HepG2 (cell line): ENCODE results near the gene FIBP. TPM values are rescaled to one million over a fixed set of nuclear protein-coding genes. Genes with fewer than 3 reads are reported as not detected.

Experiments used
- CREB3 ChIP-seq: sonication (generic); formaldehyde crosslinking; IDR thresholded peaks from 2 replicates; pipeline ENCODE4 v1.5.0; 2020; ENCODE audit warnings: missing genetic modification reagents
- DMTF1 ChIP-seq: sonication (generic); formaldehyde crosslinking; IDR thresholded peaks from 2 replicates; pipeline ENCODE4 v1.4.0; 2020; ENCODE audit warnings: mild to moderate bottlenecking, missing genetic modification reagents
- ELF1 ChIP-seq: sonication (generic); formaldehyde crosslinking; IDR thresholded peaks from 2 replicates; pipeline ENCODE4 v1.4.0; 2020; ENCODE audit warnings: missing genetic modification reagents
- ETV5 ChIP-seq: IDR thresholded peaks from 2 replicates; pipeline ENCODE4 v1.6.1; 2018; ENCODE audit warnings: missing biosample characterization, missing genetic modification reagents, inconsistent platforms, borderline replicate concordance
- ETV6 ChIP-seq: sonication (generic); formaldehyde crosslinking; conservative IDR thresholded peaks from 2 replicates; pipeline ENCODE4 v1.4.0; 2020; ENCODE audit warnings: missing genetic modification reagents
- FOXM1 ChIP-seq: sonication (generic); formaldehyde crosslinking; IDR thresholded peaks from 2 replicates; pipeline ENCODE4 v1.5.0; 2020; ENCODE audit warnings: missing genetic modification reagents
- NKX3-1 ChIP-seq: sonication (generic); formaldehyde crosslinking; IDR thresholded peaks from 2 replicates; pipeline ENCODE4 v1.5.0; 2020; ENCODE audit warnings: missing genetic modification reagents
- PREB ChIP-seq: sonication (generic); formaldehyde crosslinking; IDR thresholded peaks from 2 replicates; pipeline ENCODE4 v1.4.0; 2020; ENCODE audit warnings: missing genetic modification reagents
- RFX1 ChIP-seq: fragments of 450-650 bp; IDR thresholded peaks from 2 replicates; pipeline ENCODE4 v1.6.1; 2017
- SAP130 ChIP-seq: IDR thresholded peaks from 2 replicates; pipeline ENCODE4 v1.6.1; 2016; ENCODE audit warnings: low read depth
- SMARCC2 ChIP-seq: fragments of 450-650 bp; IDR thresholded peaks from 2 replicates; pipeline ENCODE4 v1.6.1; 2017; ENCODE audit warnings: antibody characterized with exemption, mild to moderate bottlenecking
- TAF15 ChIP-seq: fragments of 200-400 bp; formaldehyde crosslinking; IDR thresholded peaks from one replicate; pipeline ENCODE4 v1.6.1; 2018; ENCODE audit warnings: mild to moderate bottlenecking, low read depth, low read length; ENCODE audit not compliant: poor library complexity, severe bottlenecking
- TSC22D2 ChIP-seq: sonication (generic); formaldehyde crosslinking; IDR thresholded peaks from 2 replicates; pipeline ENCODE4 v1.5.1; 2020; ENCODE audit warnings: missing genetic modification reagents, mild to moderate bottlenecking, borderline replicate concordance
- ZNF367 ChIP-seq: sonication (generic); formaldehyde crosslinking; IDR thresholded peaks from 2 replicates; pipeline ENCODE4 v1.4.0; 2020; ENCODE audit warnings: missing genetic modification reagents, borderline replicate concordance
- ZNF572 ChIP-seq: sonication (generic); formaldehyde crosslinking; IDR thresholded peaks from 2 replicates; pipeline ENCODE4 v1.5.1; 2020; ENCODE audit warnings: mild to moderate bottlenecking, missing genetic modification reagents
- polyA plus RNA-seq, 8 experiments: library from polyadenylated mRNA; depleted of rRNA in 3 of 8; stranded (reverse) in 7 of 8; unstranded in 1 of 8; fragments of >200 nt; fragmentation: Illumina TruSeq in 4 of 8; extraction: Trizol in 4 of 8; gene quantifications; 2 replicates each; pipeline versions ENCODE4 v1.2.1 to v1.2.3, GENCODE V29; 2011 to 2016; ENCODE audit warnings: low read depth in 4 of 8, missing spikeins in 1 of 8, mixed read lengths in 1 of 8; ENCODE audit not compliant: insufficient read depth in 1 of 8
- total RNA-seq, 5 experiments: library from RNA; depleted of rRNA; stranded (reverse); fragments of >200 nt; fragmentation: Illumina TruSeq; extraction: Trizol; gene quantifications; 2 replicates each; pipeline ENCODE4 v1.2.3, GENCODE V29; 2016; ENCODE audit warnings: low read depth in 1 of 5
- TF ChIP-seq, protein P1 (sequence below): sonication (generic); formaldehyde crosslinking; IDR thresholded peaks from 2 replicates; pipeline ENCODE4 v1.4.0; 2020; ENCODE audit warnings: missing genetic modification reagents
- TF ChIP-seq, protein P2 (sequence below): sonication (generic); formaldehyde crosslinking; IDR thresholded peaks from 2 replicates; pipeline ENCODE4 v1.5.0; 2020; ENCODE audit warnings: mild to moderate bottlenecking, missing genetic modification reagents, moderate library complexity
- TF ChIP-seq, protein P3 (sequence below): sonication (generic); formaldehyde crosslinking; IDR thresholded peaks from 2 replicates; pipeline ENCODE4 v1.5.1; 2020; ENCODE audit warnings: mild to moderate bottlenecking, missing genetic modification reagents, moderate library complexity
- TF ChIP-seq, protein P4 (sequence below): sonication (generic); formaldehyde crosslinking; IDR thresholded peaks from 2 replicates; pipeline ENCODE4 v1.5.0; 2020; ENCODE audit warnings: missing genetic modification reagents, mild to moderate bottlenecking, borderline replicate concordance

Gene FIBP
- total and polyA plus RNA-seq, 2 of the 13 experiments (the other 11 are each of a cell fraction or from before 2014, with no cell fraction given): 42.9 to 62.1 TPM

DNA sequence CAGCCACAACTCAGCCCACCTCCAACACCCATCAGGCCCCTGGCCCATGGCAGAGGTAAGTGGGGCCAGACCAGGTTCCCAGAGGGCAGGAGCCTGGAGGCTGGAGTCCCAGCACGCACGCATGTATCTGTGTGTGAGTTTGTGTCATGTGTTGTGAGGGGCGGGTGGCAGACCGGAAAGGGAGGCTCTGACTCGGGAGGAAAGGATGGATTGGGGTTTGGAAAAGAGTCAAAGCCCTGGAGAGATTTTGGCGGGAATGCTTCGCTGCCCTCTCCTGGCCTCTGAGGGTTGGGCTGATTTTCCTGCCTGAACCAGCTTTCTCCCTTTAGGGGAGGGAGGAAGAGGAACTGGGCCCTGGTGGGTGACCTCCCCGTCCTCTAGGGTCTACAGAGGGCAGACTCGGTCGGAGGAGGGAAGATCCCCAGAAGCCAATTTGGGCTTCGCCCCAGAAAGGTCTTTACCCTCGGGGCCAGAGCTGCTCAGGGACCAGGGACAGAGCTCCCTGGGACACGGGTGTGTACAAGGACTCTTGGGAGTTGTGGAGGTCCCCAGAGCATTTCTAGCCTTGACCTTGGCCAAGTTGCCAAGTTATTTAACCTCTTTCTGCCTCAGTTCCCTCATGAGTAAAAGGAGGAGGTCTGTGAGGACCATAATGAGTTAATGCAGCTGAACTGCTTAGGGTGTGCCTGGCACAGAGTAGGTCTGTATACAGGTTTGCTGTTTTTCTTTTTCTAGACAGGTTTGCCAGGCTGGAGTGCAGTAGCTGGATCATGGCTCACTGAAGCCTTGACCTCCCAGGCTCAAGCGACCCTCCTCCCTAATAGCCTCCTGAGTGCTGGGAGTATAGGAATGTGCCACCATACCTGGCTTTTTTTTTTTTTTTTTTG, 23.7 kb upstream of the FIBP start (continued):
- TF ChIP-seq TAF15 (no peak), NKX3-1 (no peak), ETV6 (no peak), PREB (no peak), ELF1 (no peak), RFX1 (no peak), TSC22D2 (CRISPR knock-in tag) (no peak), ZNF367 (CRISPR knock-in tag) (no peak), SMARCC2 (no peak), CREB3 (no peak), SAP130 (CRISPR knock-in tag) (peak; percentile 60), ZNF572 (CRISPR knock-in tag) (no peak), DMTF1 (CRISPR knock-in tag) (no peak), FOXM1 (no peak), ETV5 (CRISPR knock-in tag) (peak; percentile 49; the same call in 1 of the 2 replicates)
- TF ChIP-seq, protein P1, sequence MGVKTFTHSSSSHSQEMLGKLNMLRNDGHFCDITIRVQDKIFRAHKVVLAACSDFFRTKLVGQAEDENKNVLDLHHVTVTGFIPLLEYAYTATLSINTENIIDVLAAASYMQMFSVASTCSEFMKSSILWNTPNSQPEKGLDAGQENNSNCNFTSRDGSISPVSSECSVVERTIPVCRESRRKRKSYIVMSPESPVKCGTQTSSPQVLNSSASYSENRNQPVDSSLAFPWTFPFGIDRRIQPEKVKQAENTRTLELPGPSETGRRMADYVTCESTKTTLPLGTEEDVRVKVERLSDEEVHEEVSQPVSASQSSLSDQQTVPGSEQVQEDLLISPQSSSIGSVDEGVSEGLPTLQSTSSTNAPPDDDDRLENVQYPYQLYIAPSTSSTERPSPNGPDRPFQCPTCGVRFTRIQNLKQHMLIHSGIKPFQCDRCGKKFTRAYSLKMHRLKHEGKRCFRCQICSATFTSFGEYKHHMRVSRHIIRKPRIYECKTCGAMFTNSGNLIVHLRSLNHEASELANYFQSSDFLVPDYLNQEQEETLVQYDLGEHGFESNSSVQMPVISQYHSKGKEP (CRISPR knock-in tag): no peak
- TF ChIP-seq, protein P2, sequence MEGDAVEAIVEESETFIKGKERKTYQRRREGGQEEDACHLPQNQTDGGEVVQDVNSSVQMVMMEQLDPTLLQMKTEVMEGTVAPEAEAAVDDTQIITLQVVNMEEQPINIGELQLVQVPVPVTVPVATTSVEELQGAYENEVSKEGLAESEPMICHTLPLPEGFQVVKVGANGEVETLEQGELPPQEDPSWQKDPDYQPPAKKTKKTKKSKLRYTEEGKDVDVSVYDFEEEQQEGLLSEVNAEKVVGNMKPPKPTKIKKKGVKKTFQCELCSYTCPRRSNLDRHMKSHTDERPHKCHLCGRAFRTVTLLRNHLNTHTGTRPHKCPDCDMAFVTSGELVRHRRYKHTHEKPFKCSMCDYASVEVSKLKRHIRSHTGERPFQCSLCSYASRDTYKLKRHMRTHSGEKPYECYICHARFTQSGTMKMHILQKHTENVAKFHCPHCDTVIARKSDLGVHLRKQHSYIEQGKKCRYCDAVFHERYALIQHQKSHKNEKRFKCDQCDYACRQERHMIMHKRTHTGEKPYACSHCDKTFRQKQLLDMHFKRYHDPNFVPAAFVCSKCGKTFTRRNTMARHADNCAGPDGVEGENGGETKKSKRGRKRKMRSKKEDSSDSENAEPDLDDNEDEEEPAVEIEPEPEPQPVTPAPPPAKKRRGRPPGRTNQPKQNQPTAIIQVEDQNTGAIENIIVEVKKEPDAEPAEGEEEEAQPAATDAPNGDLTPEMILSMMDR (CRISPR knock-in tag): peak; percentile 53
- TF ChIP-seq, protein P3, sequence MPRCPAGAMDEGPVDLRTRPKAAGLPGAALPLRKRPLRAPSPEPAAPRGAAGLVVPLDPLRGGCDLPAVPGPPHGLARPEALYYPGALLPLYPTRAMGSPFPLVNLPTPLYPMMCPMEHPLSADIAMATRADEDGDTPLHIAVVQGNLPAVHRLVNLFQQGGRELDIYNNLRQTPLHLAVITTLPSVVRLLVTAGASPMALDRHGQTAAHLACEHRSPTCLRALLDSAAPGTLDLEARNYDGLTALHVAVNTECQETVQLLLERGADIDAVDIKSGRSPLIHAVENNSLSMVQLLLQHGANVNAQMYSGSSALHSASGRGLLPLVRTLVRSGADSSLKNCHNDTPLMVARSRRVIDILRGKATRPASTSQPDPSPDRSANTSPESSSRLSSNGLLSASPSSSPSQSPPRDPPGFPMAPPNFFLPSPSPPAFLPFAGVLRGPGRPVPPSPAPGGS (CRISPR knock-in tag): no peak
- TF ChIP-seq, protein P4, sequence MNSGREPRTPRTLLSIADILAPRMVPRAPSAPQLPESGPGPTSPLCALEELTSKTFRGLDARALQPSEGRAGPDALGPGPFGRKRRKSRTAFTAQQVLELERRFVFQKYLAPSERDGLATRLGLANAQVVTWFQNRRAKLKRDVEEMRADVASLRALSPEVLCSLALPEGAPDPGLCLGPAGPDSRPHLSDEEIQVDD (CRISPR knock-in tag): no peak
